Glutamatergic neuron (in vitro differentiated cells): ENCODE measurements around the gene FBXL5. TPM values are rescaled to one million over a fixed set of nuclear protein-coding genes. Genes with fewer than 3 reads are reported as not detected.

Experiments used
- DNase-seq: peaks from one replicate; pipeline ENCODE4 v3.0.0; 2022
- H3K27ac Mint-ChIP-seq: one replicate; pipeline ENCODE4 v1.8.0; 2020; ENCODE audit warnings: mild to moderate bottlenecking, mixed read lengths, inconsistent platforms; ENCODE audit not compliant: unreplicated experiment
- H3K27me3 Mint-ChIP-seq: one replicate; pipeline ENCODE4 v1.8.0; 2020; ENCODE audit warnings: mild to moderate bottlenecking, moderate library complexity, mixed read lengths, inconsistent platforms; ENCODE audit not compliant: unreplicated experiment
- H3K36me3 Mint-ChIP-seq: one replicate; pipeline ENCODE4 v1.8.0; 2020; ENCODE audit warnings: mild to moderate bottlenecking, mixed read lengths, inconsistent platforms; ENCODE audit not compliant: unreplicated experiment
- H3K4me1 Mint-ChIP-seq: one replicate; pipeline ENCODE4 v1.8.0; 2020; ENCODE audit warnings: mild to moderate bottlenecking, low read depth, mixed read lengths, inconsistent platforms; ENCODE audit not compliant: unreplicated experiment
- H3K4me3 Mint-ChIP-seq: one replicate; pipeline ENCODE4 v1.8.0; 2020; ENCODE audit warnings: mild to moderate bottlenecking, mixed read lengths, inconsistent platforms; ENCODE audit not compliant: unreplicated experiment
- H3K9me3 Mint-ChIP-seq: one replicate; pipeline ENCODE4 v1.8.0; 2020; ENCODE audit warnings: mild to moderate bottlenecking, moderate library complexity, mixed read lengths, inconsistent platforms; ENCODE audit not compliant: unreplicated experiment
- total RNA-seq: library from RNA; stranded (reverse); fragmentation: NEBNext Ultra II Directional; extraction: Animal tissue kit (Norgen Biotek cat#: 25700); gene quantifications from one replicate; pipeline ENCODE4 v1.2.1, GENCODE V29; 2021; ENCODE audit not compliant: unreplicated experiment
- TF ChIP-seq, protein P1 (sequence below): fragments of 200-600 bp; sonication (generic); IDR thresholded peaks from one replicate; pipeline ENCODE4 v1.5.0; 2021; ENCODE audit not compliant: partially characterized antibody, unreplicated experiment

The FBXL5 gene
- total RNA-seq, 1 donor from 2014 or later = 62.2 TPM

DNA sequence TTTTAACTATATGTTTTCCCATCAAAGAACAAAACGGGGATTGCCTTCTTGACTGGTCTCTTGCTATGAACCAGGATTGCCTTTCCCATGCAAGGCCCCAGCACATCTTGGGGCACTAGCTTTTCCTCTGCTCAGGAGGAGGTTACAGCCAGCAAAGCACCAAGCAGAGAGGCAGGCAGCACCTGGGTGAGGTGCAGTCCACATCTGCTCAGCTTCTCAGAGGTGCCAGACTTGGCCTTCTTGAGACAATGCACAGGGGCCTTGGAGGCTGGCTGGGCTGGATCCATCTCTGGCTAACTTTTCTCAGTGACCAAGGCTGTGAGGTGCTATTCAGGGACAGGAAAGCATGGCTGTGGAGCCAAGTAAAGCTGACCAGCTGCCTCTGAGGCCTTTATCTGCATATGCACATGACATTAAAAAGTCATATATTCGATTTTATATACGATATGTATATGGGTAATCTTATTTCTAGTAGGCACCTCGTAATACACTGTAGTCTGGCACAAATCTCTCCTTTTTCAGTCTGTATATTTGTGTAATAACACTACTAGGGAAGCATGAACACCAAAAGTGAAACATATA lies 98.6 kb downstream of the FBXL5 start:
- H3K4me3 Mint-ChIP-seq = no peak overlapping the region
- H3K27me3 Mint-ChIP-seq = peaks cover 2% of the 10 kb centered on the region
- H3K27ac Mint-ChIP-seq = no peak overlapping the region
- TF ChIP-seq, protein P1, sequence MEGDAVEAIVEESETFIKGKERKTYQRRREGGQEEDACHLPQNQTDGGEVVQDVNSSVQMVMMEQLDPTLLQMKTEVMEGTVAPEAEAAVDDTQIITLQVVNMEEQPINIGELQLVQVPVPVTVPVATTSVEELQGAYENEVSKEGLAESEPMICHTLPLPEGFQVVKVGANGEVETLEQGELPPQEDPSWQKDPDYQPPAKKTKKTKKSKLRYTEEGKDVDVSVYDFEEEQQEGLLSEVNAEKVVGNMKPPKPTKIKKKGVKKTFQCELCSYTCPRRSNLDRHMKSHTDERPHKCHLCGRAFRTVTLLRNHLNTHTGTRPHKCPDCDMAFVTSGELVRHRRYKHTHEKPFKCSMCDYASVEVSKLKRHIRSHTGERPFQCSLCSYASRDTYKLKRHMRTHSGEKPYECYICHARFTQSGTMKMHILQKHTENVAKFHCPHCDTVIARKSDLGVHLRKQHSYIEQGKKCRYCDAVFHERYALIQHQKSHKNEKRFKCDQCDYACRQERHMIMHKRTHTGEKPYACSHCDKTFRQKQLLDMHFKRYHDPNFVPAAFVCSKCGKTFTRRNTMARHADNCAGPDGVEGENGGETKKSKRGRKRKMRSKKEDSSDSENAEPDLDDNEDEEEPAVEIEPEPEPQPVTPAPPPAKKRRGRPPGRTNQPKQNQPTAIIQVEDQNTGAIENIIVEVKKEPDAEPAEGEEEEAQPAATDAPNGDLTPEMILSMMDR = no peak
- no peak for DNase-seq
- no peaks in the 10 kb centered on the region for H3K36me3 Mint-ChIP-seq
- H3K4me1 Mint-ChIP-seq = no peaks in the 10 kb centered on the region
- H3K9me3 Mint-ChIP-seq = no peaks in the 10 kb centered on the region

Other genes with a start within 250 kb of the FBXL5 start
- gene C1QTNF7, start 227.3 kb downstream of the FBXL5 start, total RNA-seq = not detected
- 13.3 TPM for gene CC2D2A, start 185.5 kb downstream of the FBXL5 start, total RNA-seq
- gene FAM200B, start 26.5 kb upstream of the FBXL5 start, total RNA-seq = 27.4 TPM
- gene BST1, start 47.7 kb upstream of the FBXL5 start, total RNA-seq = not detected
- 0.37 TPM for gene CD38, start 123.0 kb upstream of the FBXL5 start, total RNA-seq